NB4 (cell line): ENCODE data around the gene HSPA1L.
"Not testable (repeated sequence)": the region's sequence is repeated elsewhere in the genome, so short reads cannot be mapped to it uniquely, and the experiment has no call there.

Experiments
- DNase-seq: peaks from one replicate; pipeline ENCODE4 v3.0.0; 2010; ENCODE audit warnings: low read depth
- H3K4me3 ChIP-seq: one replicate; pipeline ENCODE4 v1.5.1; 2011; ENCODE audit warnings: mild to moderate bottlenecking, low read depth, low read length, moderate library complexity
- CTCF ChIP-seq: IDR thresholded peaks from one replicate; pipeline ENCODE4 v1.5.1; 2012; ENCODE audit warnings: low read depth, low read length
- MAX ChIP-seq: IDR thresholded peaks from 2 replicates; pipeline ENCODE4 v1.6.1; 2011; ENCODE audit warnings: low read depth, low read length
- MYC ChIP-seq: IDR thresholded peaks from 2 replicates; pipeline ENCODE4 v1.6.1; 2011; ENCODE audit warnings: low read depth, low read length
- POLR2A ChIP-seq: IDR thresholded peaks from 2 replicates; pipeline ENCODE4 v1.6.1; 2011; ENCODE audit warnings: mild to moderate bottlenecking; ENCODE audit not compliant: insufficient read length; ENCODE audit errors: extremely low read depth

HSPA1L gene

DNA sequence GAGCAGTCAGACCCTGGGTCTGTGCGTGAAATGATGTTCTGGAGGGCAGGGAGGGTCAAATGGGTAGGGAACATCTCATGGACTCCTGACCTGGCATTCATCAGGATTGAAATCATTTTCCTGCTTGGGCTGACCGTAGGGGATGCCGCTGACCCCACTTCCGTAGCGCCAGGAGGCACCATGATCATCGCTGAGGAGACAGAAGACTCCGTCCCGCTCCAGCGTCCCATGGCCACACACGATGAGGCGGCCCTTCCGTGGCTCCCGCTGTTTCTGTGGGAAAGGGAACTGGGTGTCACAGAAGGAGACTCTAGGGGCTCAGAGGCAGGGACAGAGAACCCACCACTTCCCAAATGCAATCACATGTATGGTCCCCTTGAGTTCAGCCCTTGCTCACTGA lies 45.3 kb upstream of the HSPA1L start:
- TF ChIP-seq CTCF: no peak
- TF ChIP-seq POLR2A: no peak
- no peak for TF ChIP-seq MAX
- TF ChIP-seq MYC: no peak
- H3K4me3 ChIP-seq: no peak overlapping the region
- no peak for DNase-seq

GRCh38 chr6:31859923-31860322 lies 44.8 kb upstream of the HSPA1L start:
- no peak overlapping the region for H3K4me3 ChIP-seq
- DNase-seq: no peak
- TF ChIP-seq CTCF: no peak
- no peak for TF ChIP-seq MAX
- TF ChIP-seq POLR2A: no peak
- no peak for TF ChIP-seq MYC

DNA sequence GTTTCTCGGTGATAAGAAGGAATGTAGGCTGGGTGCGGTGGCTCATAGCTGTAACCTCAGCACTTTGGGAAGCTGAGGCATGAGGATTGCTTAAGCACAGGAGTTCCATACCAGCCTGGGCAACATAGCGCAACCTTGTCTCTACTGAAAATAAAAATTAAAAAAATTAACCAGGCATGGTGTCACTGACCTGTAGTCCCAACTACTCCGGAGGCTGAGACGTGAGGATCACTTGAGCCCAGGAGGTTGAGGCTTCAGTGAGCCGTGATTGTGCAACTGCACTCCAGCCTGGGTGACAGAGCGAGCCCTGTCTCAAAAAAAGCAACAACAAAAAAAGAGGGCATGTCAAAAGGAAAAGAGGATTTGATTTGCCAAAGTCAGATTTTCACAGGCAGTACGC lies 43.6 kb upstream of the HSPA1L start:
- no peak overlapping the region for H3K4me3 ChIP-seq
- no peak for DNase-seq
- no peak for TF ChIP-seq MYC
- TF ChIP-seq POLR2A: no peak
- TF ChIP-seq MAX: no peak
- TF ChIP-seq CTCF: no peak

DNA sequence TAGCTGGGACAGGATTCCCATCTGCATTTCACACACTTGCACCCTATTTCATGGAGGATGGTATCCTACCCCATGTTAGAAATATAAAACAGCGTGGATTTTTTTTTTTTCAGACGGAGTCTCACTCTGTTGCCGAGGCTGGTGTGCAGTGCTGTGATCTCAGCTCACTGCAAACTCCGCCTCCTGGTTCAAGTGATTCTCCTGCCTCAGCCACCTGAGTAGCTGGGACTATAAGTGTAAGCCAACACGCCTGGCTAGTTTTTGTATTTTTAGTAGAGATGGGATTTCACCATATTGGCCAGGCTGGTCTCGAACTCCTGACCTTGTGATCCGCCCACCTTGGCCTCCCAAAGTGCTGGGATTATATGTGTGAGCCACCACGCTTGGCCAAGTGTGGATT lies 42.7 kb upstream of the HSPA1L start:
- not testable (repeated sequence) for DNase-seq, H3K4me3 ChIP-seq

DNA sequence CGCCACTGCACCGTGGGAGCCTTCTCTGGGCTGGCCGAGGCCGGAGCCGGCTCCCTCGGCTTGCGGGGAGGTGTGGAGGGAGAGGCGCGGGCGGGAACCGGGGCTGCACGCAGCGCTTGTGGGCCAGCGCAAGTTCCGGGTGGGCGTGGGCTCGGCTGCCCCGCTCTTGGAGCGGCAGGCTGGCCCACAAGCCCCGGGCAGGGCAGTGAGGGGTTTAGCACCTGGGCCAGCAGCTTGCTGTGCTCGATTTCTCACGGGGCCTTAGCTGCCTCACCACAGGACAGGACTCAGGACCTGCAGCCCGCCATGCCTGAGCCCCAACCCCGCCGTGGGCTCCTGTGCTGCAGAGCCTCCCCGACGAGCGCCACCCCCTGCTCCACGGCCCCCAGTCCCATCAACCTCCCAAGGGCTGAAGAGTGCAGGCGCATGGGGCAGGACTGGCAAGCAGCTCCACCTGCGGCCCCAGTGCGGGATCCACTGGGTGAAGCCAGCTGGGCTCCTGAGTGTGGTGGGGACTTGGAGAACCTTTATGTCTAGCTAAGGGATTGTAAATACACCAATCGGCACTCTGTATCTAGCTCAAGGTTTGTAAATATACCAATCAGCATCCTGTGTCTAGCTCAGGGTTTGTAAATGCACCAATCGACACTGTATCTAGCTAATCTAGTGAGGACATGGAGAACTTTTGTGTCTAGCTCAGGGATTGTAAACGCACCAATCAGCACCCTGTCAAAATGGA lies 37.1 kb upstream of the HSPA1L start:
- DNase-seq, H3K4me3 ChIP-seq: not testable (repeated sequence)

- H3K4me3 ChIP-seq: no peak overlapping the region
- DNase-seq: no peak
- TF ChIP-seq POLR2A (no peak), MAX (no peak), MYC (no peak), CTCF (no peak)
Observed at GRCh38 chr6:31851485-31851832, 36.4 kb upstream of the HSPA1L start.

GRCh38 chr6:31850765-31851484 lies 35.8 kb upstream of the HSPA1L start:
- no peak for DNase-seq
- no peak overlapping the region for H3K4me3 ChIP-seq
- TF ChIP-seq MYC (no peak), MAX (no peak), POLR2A (no peak), CTCF (no peak)
